AG04450 (cell line): ENCODE measurements around the gene CAMK2G. TPM values are rescaled to one million over a fixed set of nuclear protein-coding genes. Genes with fewer than 3 reads are reported as not detected.

Experiments used
- CTCF ChIA-PET: fragments of 300-600, 350-600 bp; formaldehyde crosslinking; extraction: SDS; loops from one replicate; lab custom pipeline; 2022; ENCODE audit warnings: antibody characterized with exemption, inconsistent platforms; lab: Charles Lee
- POLR2A ChIA-PET: fragments of 350-600 bp; formaldehyde crosslinking; extraction: SDS; loops from one replicate; lab custom pipeline; 2021; ENCODE audit warnings: antibody characterized with exemption, inconsistent platforms; lab: Yijun Ruan, JAX
- DNase-seq: peaks from one replicate; pipeline ENCODE4 v3.0.0-alpha.2; 2011; ENCODE audit warnings: low read depth, low spot score
- H3K27ac ChIP-seq: one replicate; pipeline ENCODE4 v1.5.1; 2012; ENCODE audit warnings: low read depth, low read length, control low read depth
- H3K27me3 ChIP-seq: one replicate; pipeline ENCODE4 v1.6.0; 2012; ENCODE audit warnings: low read length; ENCODE audit not compliant: control insufficient read depth, insufficient read depth
- H3K4me3 ChIP-seq: 2 replicates; pipeline ENCODE4 v1.5.1; 2011; ENCODE audit warnings: mild to moderate bottlenecking, low read depth, low read length, control low read depth
- H3K9me3 ChIP-seq: 2 replicates; pipeline ENCODE4 v1.5.1; 2012; ENCODE audit warnings: low read length; ENCODE audit not compliant: control insufficient read depth, insufficient read depth
- polyA plus RNA-seq: library from polyadenylated mRNA; depleted of rRNA; stranded (reverse); fragments of >200 nt; gene quantifications from 2 replicates; pipeline ENCODE4 v1.2.3, GENCODE V29; 2011; rRNA removed
- small RNA-seq: library from RNA; depleted of rRNA; stranded (forward); fragments of <200 nt; gene quantifications from one replicate; pipeline ENCODE3, GENCODE V24; 2012; ENCODE audit warnings: low read depth; ENCODE audit not compliant: insufficient read length
- TF ChIP-seq, protein P1 (sequence below): IDR thresholded peaks from 2 replicates; pipeline ENCODE4 v1.5.1; 2011; ENCODE audit warnings: low read depth, low read length, control low read depth, inconsistent platforms

Gene CAMK2G
- polyA plus RNA-seq, 1 experiment: 22.3 TPM

DNA sequence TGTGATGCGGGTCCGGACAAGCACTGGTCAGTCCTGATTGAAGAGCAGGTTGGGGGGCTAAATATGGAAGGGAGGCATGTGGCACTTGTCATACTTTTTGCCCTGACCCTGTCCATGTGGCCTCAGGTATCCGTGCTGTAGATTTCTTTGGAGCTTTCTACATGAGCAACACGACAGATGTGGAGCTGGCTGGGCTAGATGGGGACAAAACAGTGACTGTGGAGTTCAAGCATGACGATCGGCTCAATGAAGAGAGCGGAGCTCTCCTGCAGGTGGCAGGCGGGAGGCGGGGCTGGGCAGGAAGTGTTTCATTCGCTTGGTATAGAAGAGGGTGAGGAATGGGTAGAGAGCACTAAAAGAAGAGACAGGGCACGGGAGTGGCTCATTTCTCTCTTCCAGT is 105.5 kb downstream of the CAMK2G start:
- CTCF ChIA-PET: no interaction called here
- Histone ChIP-seq H3K27me3 (no peaks in the 10 kb centered on the region), H3K27ac (no peak overlapping the region), H3K9me3 (no peaks in the 10 kb centered on the region; the same call in 1 of the 2 replicates), H3K4me3 (no peak overlapping the region)
- TF ChIP-seq, protein P1, sequence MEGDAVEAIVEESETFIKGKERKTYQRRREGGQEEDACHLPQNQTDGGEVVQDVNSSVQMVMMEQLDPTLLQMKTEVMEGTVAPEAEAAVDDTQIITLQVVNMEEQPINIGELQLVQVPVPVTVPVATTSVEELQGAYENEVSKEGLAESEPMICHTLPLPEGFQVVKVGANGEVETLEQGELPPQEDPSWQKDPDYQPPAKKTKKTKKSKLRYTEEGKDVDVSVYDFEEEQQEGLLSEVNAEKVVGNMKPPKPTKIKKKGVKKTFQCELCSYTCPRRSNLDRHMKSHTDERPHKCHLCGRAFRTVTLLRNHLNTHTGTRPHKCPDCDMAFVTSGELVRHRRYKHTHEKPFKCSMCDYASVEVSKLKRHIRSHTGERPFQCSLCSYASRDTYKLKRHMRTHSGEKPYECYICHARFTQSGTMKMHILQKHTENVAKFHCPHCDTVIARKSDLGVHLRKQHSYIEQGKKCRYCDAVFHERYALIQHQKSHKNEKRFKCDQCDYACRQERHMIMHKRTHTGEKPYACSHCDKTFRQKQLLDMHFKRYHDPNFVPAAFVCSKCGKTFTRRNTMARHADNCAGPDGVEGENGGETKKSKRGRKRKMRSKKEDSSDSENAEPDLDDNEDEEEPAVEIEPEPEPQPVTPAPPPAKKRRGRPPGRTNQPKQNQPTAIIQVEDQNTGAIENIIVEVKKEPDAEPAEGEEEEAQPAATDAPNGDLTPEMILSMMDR: no peak
- DNase-seq: no peak
- POLR2A ChIA-PET: no interaction called here

- POLR2A ChIA-PET: no interaction called here
- CTCF ChIA-PET: interaction anchor here (1.3 kb wide), 1 partner anchor 236 kb away, joined by 4 read pairs; no protein-coding TSS in a partner anchor
- TF ChIP-seq, protein P1: no peak
- Histone ChIP-seq H3K27ac (no peak overlapping the region), H3K9me3 (no peaks in the 10 kb centered on the region), H3K27me3 (no peaks in the 10 kb centered on the region), H3K4me3 (no peak overlapping the region)
- DNase-seq: no peak
These were observed 109.3 kb downstream of the CAMK2G start for GRCh38 chr10:73765066-73765465.

DNA sequence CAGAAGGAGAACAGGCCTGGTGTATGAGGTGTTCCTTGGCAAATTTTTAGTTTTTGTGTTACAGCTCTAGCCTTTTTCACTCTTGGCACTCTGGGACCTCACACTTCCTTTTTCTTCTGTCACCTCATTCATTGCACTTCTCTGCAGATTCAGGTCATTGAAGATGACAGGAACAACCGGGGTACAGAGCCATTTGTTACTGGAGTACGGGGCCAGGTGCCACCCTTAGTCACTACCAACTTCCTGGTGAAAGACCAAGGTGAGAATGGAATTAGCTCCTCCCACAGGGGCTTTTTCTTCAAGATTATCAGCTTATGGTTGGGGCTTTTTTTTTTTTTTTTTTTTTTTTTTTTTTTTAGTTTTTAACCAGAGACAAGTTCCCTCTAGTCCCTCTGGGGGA is 111.0 kb downstream of the CAMK2G start:
- Histone ChIP-seq H3K4me3 (no peak overlapping the region), H3K9me3 (no peaks in the 10 kb centered on the region), H3K27ac (no peak overlapping the region), H3K27me3 (no peaks in the 10 kb centered on the region)
- TF ChIP-seq, protein P1: no peak
- no peak for DNase-seq
- ChIA-PET POLR2A (interaction anchor here (0.6 to 1.7 kb wide), 2 partner anchors 9 to 19 kb away, joined by 3 to 10 read pairs; partner anchors contain the start of gene CHCHD1), CTCF (no interaction called here)

- CTCF ChIA-PET: no interaction called here
- no peak overlapping the region for H3K4me3 ChIP-seq
These were observed 111.4 kb downstream of the CAMK2G start for GRCh38 chr10:73762915-73763314.

More at GRCh38 chr10:73762915-73763314, 111.4 kb downstream of the CAMK2G start:
- POLR2A ChIA-PET: interaction anchor here (0.6 to 1.7 kb wide), 3 partner anchors 9 to 19 kb away, joined by 3 to 10 read pairs (median 5); partner anchors contain the start of gene CHCHD1
- H3K27me3 ChIP-seq: no peaks in the 10 kb centered on the region
- TF ChIP-seq, protein P1: no peak
- H3K27ac ChIP-seq: no peak overlapping the region
- no peak for DNase-seq
- H3K9me3 ChIP-seq: no peaks in the 10 kb centered on the region

Small RNA genes lying within 50 kb of the gene (small RNA-seq; reads per million reads assigned to genes)
- gene AC022400.9 (not detected), gene ZSWIM8-AS1 (not detected)

Other genes starting within 250 kb of the CAMK2G start
- not detected in 2 replicates for gene MYOZ1, start 233.1 kb downstream of the CAMK2G start, polyA plus RNA-seq
- 0.02 and 0.05 TPM in 2 replicates for gene SYNPO2L, start 218.5 kb downstream of the CAMK2G start, polyA plus RNA-seq
- 2.9 and 3.3 TPM in 2 replicates for gene AGAP5, start 176.4 kb downstream of the CAMK2G start, polyA plus RNA-seq
- gene SEC24C, start 130.2 kb downstream of the CAMK2G start, polyA plus RNA-seq: 86.9 and 97.4 TPM in 2 replicates
- gene CHCHD1, start 92.5 kb downstream of the CAMK2G start, polyA plus RNA-seq: 31.2 and 45.4 TPM in 2 replicates
- gene ZSWIM8, start 88.9 kb downstream of the CAMK2G start, polyA plus RNA-seq: 44.2 and 58.3 TPM in 2 replicates
- gene NDST2, start 63.0 kb downstream of the CAMK2G start, polyA plus RNA-seq: 11.4 and 13.2 TPM in 2 replicates
- gene PLAU, start 36.6 kb upstream of the CAMK2G start, polyA plus RNA-seq: 241 and 329 TPM in 2 replicates
- gene VCL, start 123.6 kb upstream of the CAMK2G start, polyA plus RNA-seq: 313 and 327 TPM in 2 replicates